OCI-LY1 (cell line): ENCODE data around the gene ZNF277.

Source experiments
- EZH2 ChIP-seq: fragments of 200-600 bp; sonication (generic), shearing (Covaris generic); IDR thresholded peaks from 2 replicates; pipeline ENCODE4 v1.8.0; 2017; ENCODE audit warnings: borderline replicate concordance, mixed run types, mild to moderate bottlenecking, antibody characterized with exemption, low read length, moderate library complexity, mixed read lengths
- TF ChIP-seq, protein P1 (sequence below): fragments of 200-600 bp; sonication (generic), shearing (Covaris generic); IDR thresholded peaks from 2 replicates; pipeline ENCODE4 v1.5.1; 2017; ENCODE audit warnings: mild to moderate bottlenecking, antibody characterized with exemption, low read length, moderate library complexity, mixed read lengths

DNA sequence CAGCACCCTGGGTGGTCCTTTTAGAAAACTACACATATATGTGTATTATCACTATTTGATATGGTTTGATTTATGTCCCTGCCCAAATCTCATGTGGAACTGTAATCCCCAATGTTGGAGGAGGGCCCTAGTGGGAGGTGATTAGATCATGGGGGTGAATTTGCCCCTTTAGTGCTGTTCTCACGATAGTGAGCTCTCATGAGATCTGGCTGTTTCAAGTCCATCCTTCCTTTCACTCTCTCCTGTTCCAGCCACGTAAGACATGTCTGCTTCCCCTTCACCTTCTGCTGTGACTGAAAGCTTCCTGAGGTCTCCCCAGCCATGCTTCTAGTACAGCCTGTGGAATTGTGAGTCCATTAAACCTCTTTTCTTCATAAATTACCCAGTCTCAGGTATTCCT lies 37.6 kb upstream of the ZNF277 start:
- TF ChIP-seq, protein P1, sequence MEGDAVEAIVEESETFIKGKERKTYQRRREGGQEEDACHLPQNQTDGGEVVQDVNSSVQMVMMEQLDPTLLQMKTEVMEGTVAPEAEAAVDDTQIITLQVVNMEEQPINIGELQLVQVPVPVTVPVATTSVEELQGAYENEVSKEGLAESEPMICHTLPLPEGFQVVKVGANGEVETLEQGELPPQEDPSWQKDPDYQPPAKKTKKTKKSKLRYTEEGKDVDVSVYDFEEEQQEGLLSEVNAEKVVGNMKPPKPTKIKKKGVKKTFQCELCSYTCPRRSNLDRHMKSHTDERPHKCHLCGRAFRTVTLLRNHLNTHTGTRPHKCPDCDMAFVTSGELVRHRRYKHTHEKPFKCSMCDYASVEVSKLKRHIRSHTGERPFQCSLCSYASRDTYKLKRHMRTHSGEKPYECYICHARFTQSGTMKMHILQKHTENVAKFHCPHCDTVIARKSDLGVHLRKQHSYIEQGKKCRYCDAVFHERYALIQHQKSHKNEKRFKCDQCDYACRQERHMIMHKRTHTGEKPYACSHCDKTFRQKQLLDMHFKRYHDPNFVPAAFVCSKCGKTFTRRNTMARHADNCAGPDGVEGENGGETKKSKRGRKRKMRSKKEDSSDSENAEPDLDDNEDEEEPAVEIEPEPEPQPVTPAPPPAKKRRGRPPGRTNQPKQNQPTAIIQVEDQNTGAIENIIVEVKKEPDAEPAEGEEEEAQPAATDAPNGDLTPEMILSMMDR, result no peak
- TF ChIP-seq EZH2, result no peak
